ENCODE data around the gene SLC38A2. TPM values are rescaled to one million over a fixed set of nuclear protein-coding genes. Genes with fewer than 3 reads are reported as not detected.
A peak's percentile ranks its signal among the peaks of the same experiment; 100 is the strongest.
"Not testable (repeated sequence)": the region's sequence is repeated elsewhere in the genome, so short reads cannot be mapped to it uniquely, and the experiment has no call there.

Gene SLC38A2
- total RNA-seq, 2 donors from 2014 or later: 128 to 220 TPM

DNA sequence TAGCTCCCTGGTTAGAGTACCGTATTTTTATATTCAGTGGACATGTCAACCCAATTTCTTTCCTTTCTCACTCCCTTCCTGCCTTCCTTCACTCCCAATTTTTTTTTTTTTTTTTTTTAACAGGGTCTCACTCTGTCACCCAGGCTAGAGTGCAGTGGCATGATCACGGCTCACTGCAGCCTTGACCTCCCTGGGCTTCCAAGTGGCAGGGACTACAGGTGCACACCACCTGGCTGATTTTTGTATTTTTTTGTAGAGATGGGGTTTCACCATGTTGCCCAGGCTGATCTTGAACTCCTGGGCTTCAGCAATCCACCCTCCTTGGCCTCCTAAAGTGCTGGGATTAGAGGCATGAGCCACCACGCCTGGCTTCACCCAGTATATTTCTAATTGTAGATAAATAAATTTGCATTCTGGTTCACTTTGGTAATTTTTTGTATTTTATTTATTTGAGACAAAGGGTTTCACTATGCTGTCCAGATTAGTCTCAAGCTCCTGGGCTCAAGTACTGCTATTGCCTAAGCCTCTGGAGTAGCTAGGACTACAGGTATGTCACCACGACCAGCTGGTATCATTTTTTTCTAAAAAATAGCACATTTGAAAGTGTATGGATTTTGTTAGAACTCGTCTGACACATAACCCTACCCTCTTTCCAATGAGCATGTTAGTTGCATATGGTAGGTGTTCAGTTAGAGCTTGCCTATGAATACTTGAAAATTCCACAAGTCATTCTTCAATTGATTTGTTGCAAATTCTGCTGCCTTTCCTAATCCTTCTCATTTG is 15.7 kb downstream of the SLC38A2 start:
- DNase-seq: no peak
- intact Hi-C loops (cut with DNase I, micrococcal nuclease): no loop called here
- peak; percentile 21 for ATAC-seq

DNA sequence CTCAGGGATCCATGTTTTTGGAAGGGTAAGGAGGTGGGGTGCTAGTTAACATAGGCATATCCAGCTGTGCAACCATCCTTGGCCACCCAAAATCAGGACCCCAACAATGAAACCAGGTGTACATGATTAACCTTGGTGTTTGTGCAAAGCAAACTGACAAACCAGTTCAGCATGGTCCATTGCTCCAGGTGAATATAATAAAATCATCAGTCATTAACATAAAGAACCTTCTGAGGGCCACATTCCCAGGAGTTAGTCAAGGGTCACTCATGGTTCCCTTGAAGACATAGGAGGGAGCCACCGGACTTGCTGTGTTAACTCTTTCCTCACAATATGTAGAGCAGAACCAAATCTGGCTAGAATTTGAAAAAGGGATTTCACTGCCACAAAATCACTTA is 17.8 kb downstream of the SLC38A2 start:
- DNase-seq (no peak), ATAC-seq (peak; percentile 35)
- intact Hi-C loops (cut with DNase I, micrococcal nuclease): no loop called here

GRCh38 chr12:46354111-46354801 is 18.3 kb downstream of the SLC38A2 start:
- intact Hi-C loops (cut with DNase I, micrococcal nuclease): no loop called here

GRCh38 chr12:46351886-46352650 is 20.5 kb downstream of the SLC38A2 start:
- ATAC-seq (no peak), DNase-seq (no peak)
- intact Hi-C loops (cut with DNase I, micrococcal nuclease): no loop called here

More at GRCh38 chr12:46354111-46354801, 18.3 kb downstream of the SLC38A2 start:
- no peak for DNase-seq
- ATAC-seq: no peak

- ATAC-seq (no peak), DNase-seq (no peak)
- intact Hi-C loops (cut with DNase I, micrococcal nuclease): no loop called here
These were observed 21.4 kb downstream of the SLC38A2 start for GRCh38 chr12:46351138-46351537.

DNA sequence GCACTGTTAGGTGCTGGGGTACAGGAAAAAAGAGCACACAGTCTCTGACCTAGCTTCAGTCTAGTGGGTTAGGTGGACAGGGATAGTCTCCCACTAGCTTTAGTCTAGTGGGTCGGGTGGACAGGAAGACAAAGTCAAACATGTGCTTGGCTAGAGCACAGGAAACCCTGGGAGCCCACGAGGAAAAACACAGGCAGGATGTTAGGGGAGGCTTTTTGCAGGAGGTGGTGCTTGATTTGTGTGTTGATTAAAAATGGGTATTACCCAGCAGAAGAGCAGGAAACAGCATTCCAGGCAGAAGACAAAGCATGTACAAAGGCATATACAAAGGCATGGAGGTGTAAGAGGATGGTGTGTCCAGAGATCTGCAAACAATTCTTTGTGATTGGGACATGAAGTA is 23.3 kb downstream of the SLC38A2 start:
- intact Hi-C loops (cut with DNase I, micrococcal nuclease): no loop called here
- ATAC-seq (no peak), DNase-seq (no peak)

- intact Hi-C loops (cut with DNase I, micrococcal nuclease): no loop called here
- no peak for ATAC-seq
- no peak for DNase-seq
These were observed 29.3 kb downstream of the SLC38A2 start for GRCh38 chr12:46343118-46343852.

DNA sequence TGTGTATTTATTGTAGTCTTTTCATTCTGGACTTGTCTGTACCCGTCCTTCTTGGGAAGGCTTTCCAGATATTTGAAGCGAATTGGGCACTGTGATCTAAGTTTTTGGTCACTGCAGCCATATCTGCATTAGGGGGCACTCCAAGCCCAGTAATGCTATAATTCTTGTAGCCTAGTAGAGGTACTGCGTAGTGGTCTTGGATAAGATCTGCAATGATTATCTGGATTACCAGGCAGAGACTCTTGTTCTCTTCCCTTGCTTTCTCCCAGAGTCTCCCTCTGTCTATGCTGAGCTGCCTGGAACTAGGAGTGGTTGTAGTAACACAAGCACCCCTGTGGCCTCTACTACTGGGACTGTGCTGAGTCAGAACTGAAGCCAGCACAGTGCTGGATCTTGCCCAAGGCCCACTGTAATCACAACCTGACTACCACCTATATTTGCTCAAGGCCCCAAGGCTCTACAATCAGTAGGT is 30.0 kb downstream of the SLC38A2 start:
- ATAC-seq: peak; percentile 74
- intact Hi-C loops (cut with DNase I, micrococcal nuclease): no loop called here

DNA sequence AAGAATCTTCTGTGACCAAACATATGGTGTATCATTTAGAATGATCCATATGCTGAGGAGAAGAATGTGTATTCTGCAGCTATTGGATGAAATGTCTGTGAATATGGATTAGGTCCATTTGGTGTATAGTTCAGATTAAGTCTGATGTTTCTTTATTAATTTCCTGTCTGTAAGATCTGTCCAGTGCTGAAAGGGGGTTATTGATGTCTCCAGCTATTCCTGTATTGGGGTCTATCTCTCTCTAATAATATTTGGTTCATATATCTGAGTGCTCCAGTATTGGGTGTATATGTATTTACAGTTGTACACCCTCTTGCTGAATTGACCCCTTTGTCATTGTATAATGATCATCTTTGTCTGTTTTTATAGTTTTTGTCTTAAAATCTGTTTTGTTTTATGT is 33.5 kb downstream of the SLC38A2 start:
- intact Hi-C loops (cut with DNase I, micrococcal nuclease): no loop called here
- DNase-seq (no peak), ATAC-seq (no peak)

More for the DNA sequence above, 30.0 kb downstream of the SLC38A2 start:
- DNase-seq: peak in 1 of 2 donors; percentile 15

GRCh38 chr12:46332260-46332659 is 40.3 kb downstream of the SLC38A2 start:
- intact Hi-C loops (cut with DNase I, micrococcal nuclease): no loop called here
- ATAC-seq (no peak), DNase-seq (no peak)

DNA sequence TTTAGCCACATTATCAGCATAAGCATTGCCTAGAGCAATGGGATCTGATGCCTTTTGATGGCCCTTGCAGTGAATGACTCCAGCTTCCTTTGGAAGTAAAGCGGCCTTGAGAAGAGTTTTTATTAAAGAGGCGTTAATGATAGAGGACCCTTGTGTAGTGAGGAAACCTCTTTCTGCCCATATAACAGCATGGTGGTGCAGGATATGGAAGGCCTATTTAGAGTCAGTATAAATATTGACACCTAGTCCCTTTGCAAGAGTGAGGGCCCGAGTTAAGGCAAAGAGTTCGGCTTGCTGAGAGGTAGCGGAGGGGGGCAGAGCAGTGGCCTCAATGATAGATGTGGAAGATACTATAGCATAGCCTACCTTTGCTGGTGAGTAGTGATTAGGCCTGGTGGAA is 47.5 kb downstream of the SLC38A2 start:
- DNase-seq; intact Hi-C loops (cut with DNase I, micrococcal nuclease); ATAC-seq: not testable (repeated sequence)

DNA sequence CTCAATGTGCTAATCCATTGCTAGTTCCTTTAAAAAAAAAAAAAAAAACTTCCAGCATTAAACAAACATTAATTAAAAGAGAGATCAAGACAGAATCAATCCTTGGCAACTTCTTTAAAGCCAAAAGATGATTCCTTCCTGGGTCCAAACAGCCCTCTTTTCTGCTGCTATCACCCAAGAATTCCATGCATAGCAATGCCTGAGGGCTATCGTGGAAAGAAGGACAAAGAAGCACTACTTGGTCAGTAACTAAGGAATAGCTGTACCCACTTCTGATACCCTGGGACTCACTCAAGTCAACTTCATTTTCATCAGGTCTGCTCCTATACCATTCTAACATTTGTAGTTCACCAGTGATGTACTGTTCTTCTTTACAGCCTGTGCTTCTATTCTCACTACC is 51.8 kb downstream of the SLC38A2 start:
- ATAC-seq (no peak), DNase-seq (no peak)
- intact Hi-C loops (cut with DNase I, micrococcal nuclease): no loop called here

GRCh38 chr12:46318037-46318436 is 54.5 kb downstream of the SLC38A2 start:
- ATAC-seq: no peak
- no peak for DNase-seq
- intact Hi-C loops (cut with DNase I, micrococcal nuclease): no loop called here

Other genes with a start within 250 kb of the SLC38A2 start
- 100 to 1,000 TPM; 126 to 149 TPM for gene SLC38A1, start 103.7 kb downstream of the SLC38A2 start, total RNA-seq